ENCODE results near the gene PTPN7. TPM values are rescaled to one million over a fixed set of nuclear protein-coding genes. Genes with fewer than 3 reads are reported as not detected.

Gene PTPN7
- total RNA-seq, 1 experiment from 2014 or later, result not detected

GRCh38 chr1:202202500-202203168 is 42.2 kb upstream of the PTPN7 start:
- Histone ChIP-seq H3K4me3 (ENCODE audit: low read length) (no peak overlapping the region), H2AFZ (ENCODE audit: low read length) (no peak overlapping the region), H3K27me3 (ENCODE audit: low read length) (no peaks in the 10 kb centered on the region), H3K79me2 (ENCODE audit: low read length) (no peaks in the 10 kb centered on the region), H3K4me1 (ENCODE audit: insufficient read depth, low read length) (peaks cover 26% of the 10 kb centered on the region), H3K9me2 (replicated peaks; ENCODE audit: low read length) (no peaks in the 10 kb centered on the region), H3F3A (ENCODE audit: low read length, unreplicated experiment) (no peaks in the 10 kb centered on the region), H3K27ac (ENCODE audit: low read length) (no peak overlapping the region), H3K4me2 (ENCODE audit: low read length) (no peak overlapping the region), H3K9me3 (ENCODE audit: low read length) (no peaks in the 10 kb centered on the region), H3K36me3 (ENCODE audit: low read depth, low read length) (no peaks in the 10 kb centered on the region), H3K9ac (ENCODE audit: low read length) (no peak overlapping the region), H4K20me1 (ENCODE audit: low read length) (no peaks in the 10 kb centered on the region)
- TF ChIP-seq CTCF (conservative IDR thresholded peaks at IDR 0.05; ENCODE audit: low read depth, low read length) (no peak), EZH2phosphoT487 (IDR thresholded peaks at IDR 0.05; ENCODE audit: borderline replicate concordance, low read length) (no peak), EZH2 (IDR thresholded peaks at IDR 0.05; ENCODE audit: low read length, unreplicated experiment) (no peak)
- intact Hi-C loops (cut with micrococcal nuclease), result no loop called here
- DNase-seq, result no peak
- POLR2A ChIA-PET (ENCODE audit: unreplicated experiment), result interaction anchor here (0.6 kb wide), 1 partner anchor 82 kb away, joined by 4 read pairs; no protein-coding TSS in a partner anchor
- no TSS peak for BruUV-seq (replicated peaks)
- ATAC-seq, result no peak
- CTCF ChIA-PET, result no interaction called here

- Histone ChIP-seq H3K27ac (ENCODE audit: low read length) (no peak overlapping the region), H3K79me2 (ENCODE audit: low read length) (no peaks in the 10 kb centered on the region), H4K20me1 (ENCODE audit: low read length) (no peaks in the 10 kb centered on the region), H3K4me2 (ENCODE audit: low read length) (no peak overlapping the region), H3K4me1 (ENCODE audit: insufficient read depth, low read length) (peaks cover 21% of the 10 kb centered on the region), H3K9me2 (replicated peaks; ENCODE audit: low read length) (no peaks in the 10 kb centered on the region), H3K27me3 (ENCODE audit: low read length) (no peaks in the 10 kb centered on the region), H3K9ac (ENCODE audit: low read length) (no peak overlapping the region), H3K9me3 (ENCODE audit: low read length) (no peaks in the 10 kb centered on the region), H3K36me3 (ENCODE audit: low read depth, low read length) (no peaks in the 10 kb centered on the region), H2AFZ (ENCODE audit: low read length) (no peak overlapping the region), H3F3A (ENCODE audit: low read length, unreplicated experiment) (no peaks in the 10 kb centered on the region), H3K4me3 (ENCODE audit: low read length) (no peak overlapping the region)
- ChIA-PET CTCF (no interaction called here), POLR2A (ENCODE audit: unreplicated experiment) (no interaction called here)
- DNase-seq (no peak), ATAC-seq (no peak)
- intact Hi-C loops (cut with micrococcal nuclease), result no loop called here
- no TSS peak for BruUV-seq (replicated peaks)
- TF ChIP-seq EZH2 (IDR thresholded peaks at IDR 0.05; ENCODE audit: low read length, unreplicated experiment) (no peak), CTCF (conservative IDR thresholded peaks at IDR 0.05; ENCODE audit: low read depth, low read length) (no peak), EZH2phosphoT487 (IDR thresholded peaks at IDR 0.05; ENCODE audit: borderline replicate concordance, low read length) (no peak)
Observed at GRCh38 chr1:202201971-202202370, 41.6 kb upstream of the PTPN7 start.

- intact Hi-C loops (cut with micrococcal nuclease), result no loop called here
- Histone ChIP-seq H4K20me1 (ENCODE audit: low read length) (no peaks in the 10 kb centered on the region), H3F3A (ENCODE audit: low read length, unreplicated experiment) (no peaks in the 10 kb centered on the region), H3K4me1 (ENCODE audit: insufficient read depth, low read length) (peaks cover 21% of the 10 kb centered on the region), H3K9me3 (ENCODE audit: low read length) (no peaks in the 10 kb centered on the region), H3K27me3 (ENCODE audit: low read length) (no peaks in the 10 kb centered on the region), H3K79me2 (ENCODE audit: low read length) (no peaks in the 10 kb centered on the region), H3K27ac (ENCODE audit: low read length) (no peak overlapping the region), H3K4me3 (ENCODE audit: low read length) (no peak overlapping the region), H3K4me2 (ENCODE audit: low read length) (no peak overlapping the region), H2AFZ (ENCODE audit: low read length) (no peak overlapping the region), H3K36me3 (ENCODE audit: low read depth, low read length) (no peaks in the 10 kb centered on the region), H3K9ac (ENCODE audit: low read length) (no peak overlapping the region), H3K9me2 (replicated peaks; ENCODE audit: low read length) (no peaks in the 10 kb centered on the region)
- BruUV-seq (replicated peaks), result no TSS peak
- ChIA-PET POLR2A (ENCODE audit: unreplicated experiment) (no interaction called here), CTCF (no interaction called here)
- ATAC-seq, result no peak
- no peak for TF ChIP-seq CTCF (conservative IDR thresholded peaks at IDR 0.05; ENCODE audit: low read depth, low read length)
- TF ChIP-seq EZH2 (IDR thresholded peaks at IDR 0.05; ENCODE audit: low read length, unreplicated experiment), result no peak
- no peak for DNase-seq
Observed at GRCh38 chr1:202201266-202201665, 40.9 kb upstream of the PTPN7 start.

Data from PC-3 (cell line).